ENCODE results near the gene ZSCAN5B.
"Not testable (repeated sequence)": the region's sequence is repeated elsewhere in the genome, so short reads cannot be mapped to it uniquely, and the experiment has no call there.

Gene ZSCAN5B

GRCh38 chr19:56152644-56153043 is 44.9 kb downstream of the ZSCAN5B start:
- Histone ChIP-seq H2BK120ac (ENCODE audit: low read depth, low read length) (no peak overlapping the region), H3K14ac (ENCODE audit: low read length) (no peak overlapping the region), H3K4ac (ENCODE audit: low read length) (no peak overlapping the region), H3K4me2 (ENCODE audit: insufficient read depth, low read length, poor library complexity, severe bottlenecking) (no peak overlapping the region), H3K9me3 (replicated peaks in 1 of 2; ENCODE audit: control insufficient read depth in 2 of 2, insufficient read depth in 1 of 2, low read depth in 1 of 2, low read length in 2 of 2) (peaks cover 0 to 3% of the 10 kb centered on the region in 2 donors), H2AFZ (ENCODE audit: low read length) (no peak overlapping the region), H3K79me1 (ENCODE audit: low read depth, low read length) (peaks cover 10% of the 10 kb centered on the region), H4K91ac (ENCODE audit: low read depth, low read length, poor library complexity) (no peak overlapping the region), H3K4me3 (ENCODE audit: low read length in 2 of 2) (no peak overlapping the region), H2BK5ac (ENCODE audit: low read length) (no peak overlapping the region), H3K23ac (ENCODE audit: low read depth, low read length, poor library complexity) (no peak overlapping the region), H2AK5ac (ENCODE audit: low read depth, low read length) (no peak overlapping the region), H2BK12ac (ENCODE audit: low read length) (no peak overlapping the region), H3K4me1 (ENCODE audit: control insufficient read depth in 2 of 2, insufficient read depth in 1 of 2, low read depth in 1 of 2, low read length in 2 of 2) (peaks cover 10 to 12% of the 10 kb centered on the region in 2 donors), H3K9ac (ENCODE audit: low read depth, low read length, poor library complexity) (no peak overlapping the region), H4K8ac (ENCODE audit: low read depth, low read length) (no peak overlapping the region), H3K27ac (replicated peaks; ENCODE audit: low read length) (peak overlapping the region; percentile 70), H2BK15ac (ENCODE audit: low read length) (no peak overlapping the region), H3K18ac (ENCODE audit: low read length) (no peak overlapping the region), H3K36me3 (replicated peaks in 1 of 2; ENCODE audit: control insufficient read depth in 2 of 2, insufficient read depth in 2 of 2, low read length in 2 of 2) (peaks cover 25 to 55% of the 10 kb centered on the region in 2 donors), H3K27me3 (ENCODE audit: control insufficient read depth in 3 of 3, insufficient read depth in 3 of 3, low read depth in 1 of 3, low read length in 3 of 3) (no peaks in the 10 kb centered on the region)
- no CpG with 5 or more reads among the region's 2 CpGs for WGBS, 2 donors (ENCODE audit: extremely low coverage in 2 of 2, insufficient read length in 2 of 2, insufficient replicate concordance in 1 of 2)
- no peak for DNase-seq (ENCODE audit: low spot score)

- Histone ChIP-seq H3K36me3 (replicated peaks in 1 of 2; ENCODE audit: control insufficient read depth in 2 of 2, insufficient read depth in 2 of 2, low read length in 2 of 2) (peaks cover 26 to 57% of the 10 kb centered on the region in 2 donors), H3K9ac (ENCODE audit: low read depth, low read length, poor library complexity) (no peak overlapping the region), H3K14ac (ENCODE audit: low read length) (no peak overlapping the region), H4K8ac (ENCODE audit: low read depth, low read length) (no peak overlapping the region), H2BK15ac (ENCODE audit: low read length) (no peak overlapping the region), H3K18ac (ENCODE audit: low read length) (no peak overlapping the region), H3K4ac (ENCODE audit: low read length) (no peak overlapping the region), H2AFZ (ENCODE audit: low read length) (no peak overlapping the region), H3K27ac (replicated peaks; ENCODE audit: low read length) (no peak overlapping the region), H4K91ac (ENCODE audit: low read depth, low read length, poor library complexity) (no peak overlapping the region), H3K9me3 (replicated peaks in 1 of 2; ENCODE audit: control insufficient read depth in 2 of 2, insufficient read depth in 1 of 2, low read depth in 1 of 2, low read length in 2 of 2) (peaks cover 0 to 3% of the 10 kb centered on the region in 2 donors), H2BK5ac (ENCODE audit: low read length) (no peak overlapping the region), H3K4me1 (ENCODE audit: control insufficient read depth in 2 of 2, insufficient read depth in 1 of 2, low read depth in 1 of 2, low read length in 2 of 2) (peaks cover 10 to 12% of the 10 kb centered on the region in 2 donors), H3K4me2 (ENCODE audit: insufficient read depth, low read length, poor library complexity, severe bottlenecking) (no peak overlapping the region), H2BK12ac (ENCODE audit: low read length) (no peak overlapping the region), H3K27me3 (ENCODE audit: control insufficient read depth in 3 of 3, insufficient read depth in 3 of 3, low read depth in 1 of 3, low read length in 3 of 3) (no peaks in the 10 kb centered on the region), H3K23ac (ENCODE audit: low read depth, low read length, poor library complexity) (no peak overlapping the region), H2AK5ac (ENCODE audit: low read depth, low read length) (no peak overlapping the region), H3K4me3 (ENCODE audit: low read length in 2 of 2) (no peak overlapping the region), H2BK120ac (ENCODE audit: low read depth, low read length) (no peak overlapping the region), H3K79me1 (ENCODE audit: low read depth, low read length) (peaks cover 15% of the 10 kb centered on the region)
- DNase-seq (ENCODE audit: low spot score), result no peak
- WGBS, 2 donors (ENCODE audit: extremely low coverage in 2 of 2, insufficient read length in 2 of 2, insufficient replicate concordance in 1 of 2), result no CpG with 5 or more reads among the region's 11 CpGs
Measured at GRCh38 chr19:56150358-56150757, 47.2 kb downstream of the ZSCAN5B start.

GRCh38 chr19:56149656-56150038 is 47.9 kb downstream of the ZSCAN5B start:
- Histone ChIP-seq H3K27ac (replicated peaks; ENCODE audit: low read length) (no peak overlapping the region), H3K27me3 (ENCODE audit: control insufficient read depth in 3 of 3, insufficient read depth in 3 of 3, low read depth in 1 of 3, low read length in 3 of 3) (no peaks in the 10 kb centered on the region), H2BK12ac (ENCODE audit: low read length) (no peak overlapping the region), H3K23ac (ENCODE audit: low read depth, low read length, poor library complexity) (no peak overlapping the region), H4K8ac (ENCODE audit: low read depth, low read length) (no peak overlapping the region), H3K9me3 (replicated peaks in 1 of 2; ENCODE audit: control insufficient read depth in 2 of 2, insufficient read depth in 1 of 2, low read depth in 1 of 2, low read length in 2 of 2) (peaks cover 0 to 3% of the 10 kb centered on the region in 2 donors), H3K4ac (ENCODE audit: low read length) (no peak overlapping the region), H2AFZ (ENCODE audit: low read length) (no peak overlapping the region), H3K79me1 (ENCODE audit: low read depth, low read length) (peaks cover 15% of the 10 kb centered on the region), H3K14ac (ENCODE audit: low read length) (no peak overlapping the region), H3K4me3 (ENCODE audit: low read length in 2 of 2) (no peak overlapping the region), H2BK5ac (ENCODE audit: low read length) (no peak overlapping the region), H4K91ac (ENCODE audit: low read depth, low read length, poor library complexity) (no peak overlapping the region), H3K9ac (ENCODE audit: low read depth, low read length, poor library complexity) (no peak overlapping the region), H2AK5ac (ENCODE audit: low read depth, low read length) (no peak overlapping the region), H3K18ac (ENCODE audit: low read length) (no peak overlapping the region), H2BK120ac (ENCODE audit: low read depth, low read length) (no peak overlapping the region), H3K4me1 (ENCODE audit: control insufficient read depth in 2 of 2, insufficient read depth in 1 of 2, low read depth in 1 of 2, low read length in 2 of 2) (peaks cover 10 to 12% of the 10 kb centered on the region in 2 donors), H3K4me2 (ENCODE audit: insufficient read depth, low read length, poor library complexity, severe bottlenecking) (no peak overlapping the region), H3K36me3 (replicated peaks in 1 of 2; ENCODE audit: control insufficient read depth in 2 of 2, insufficient read depth in 2 of 2, low read length in 2 of 2) (peaks cover 21 to 50% of the 10 kb centered on the region in 2 donors), H2BK15ac (ENCODE audit: low read length) (no peak overlapping the region)
- no peak for DNase-seq (ENCODE audit: low spot score)
- no CpG with 5 or more reads among the region's 5 CpGs for WGBS, 2 donors (ENCODE audit: extremely low coverage in 2 of 2, insufficient read length in 2 of 2, insufficient replicate concordance in 1 of 2)

GRCh38 chr19:56148955-56149655 is 48.5 kb downstream of the ZSCAN5B start:
- H3K14ac ChIP-seq (ENCODE audit: low read length); H2BK5ac ChIP-seq (ENCODE audit: low read length); H3K4me3 ChIP-seq (ENCODE audit: low read length in 2 of 2); DNase-seq (ENCODE audit: low spot score); H2AFZ ChIP-seq (ENCODE audit: low read length); H2BK15ac ChIP-seq (ENCODE audit: low read length); H4K91ac ChIP-seq (ENCODE audit: low read depth, low read length, poor library complexity); H3K18ac ChIP-seq (ENCODE audit: low read length); H2AK5ac ChIP-seq (ENCODE audit: low read depth, low read length); H3K27ac ChIP-seq (replicated peaks; ENCODE audit: low read length); H3K23ac ChIP-seq (ENCODE audit: low read depth, low read length, poor library complexity); H4K8ac ChIP-seq (ENCODE audit: low read depth, low read length); H2BK12ac ChIP-seq (ENCODE audit: low read length); H2BK120ac ChIP-seq (ENCODE audit: low read depth, low read length); H3K4me2 ChIP-seq (ENCODE audit: insufficient read depth, low read length, poor library complexity, severe bottlenecking); H3K4ac ChIP-seq (ENCODE audit: low read length); H3K9me3 ChIP-seq (replicated peaks in 1 of 2; ENCODE audit: control insufficient read depth in 2 of 2, insufficient read depth in 1 of 2, low read depth in 1 of 2, low read length in 2 of 2); H3K27me3 ChIP-seq (ENCODE audit: control insufficient read depth in 3 of 3, insufficient read depth in 3 of 3, low read depth in 1 of 3, low read length in 3 of 3); H3K9ac ChIP-seq (ENCODE audit: low read depth, low read length, poor library complexity): not testable (repeated sequence)
- no CpG with 5 or more reads among the region's 12 CpGs for WGBS, 2 donors (ENCODE audit: extremely low coverage in 2 of 2, insufficient read length in 2 of 2, insufficient replicate concordance in 1 of 2)
- peaks cover 10 to 12% of the 10 kb centered on the region in 2 donors for H3K4me1 ChIP-seq (ENCODE audit: control insufficient read depth in 2 of 2, insufficient read depth in 1 of 2, low read depth in 1 of 2, low read length in 2 of 2)
- H3K36me3 ChIP-seq (replicated peaks in 1 of 2; ENCODE audit: control insufficient read depth in 2 of 2, insufficient read depth in 2 of 2, low read length in 2 of 2), result peaks cover 19 to 47% of the 10 kb centered on the region in 2 donors
- peaks cover 15% of the 10 kb centered on the region for H3K79me1 ChIP-seq (ENCODE audit: low read depth, low read length)
